Midbrain (tissue), 1 donor: ENCODE results near the gene UST.
"Not testable (repeated sequence)": the region's sequence is repeated elsewhere in the genome, so short reads cannot be mapped to it uniquely, and the experiment has no call there.

Experiments used
- DNase-seq: peaks from one replicate; lab custom pipeline; 2025; lab: John Stamatoyannopoulos, UW

UST gene

DNA sequence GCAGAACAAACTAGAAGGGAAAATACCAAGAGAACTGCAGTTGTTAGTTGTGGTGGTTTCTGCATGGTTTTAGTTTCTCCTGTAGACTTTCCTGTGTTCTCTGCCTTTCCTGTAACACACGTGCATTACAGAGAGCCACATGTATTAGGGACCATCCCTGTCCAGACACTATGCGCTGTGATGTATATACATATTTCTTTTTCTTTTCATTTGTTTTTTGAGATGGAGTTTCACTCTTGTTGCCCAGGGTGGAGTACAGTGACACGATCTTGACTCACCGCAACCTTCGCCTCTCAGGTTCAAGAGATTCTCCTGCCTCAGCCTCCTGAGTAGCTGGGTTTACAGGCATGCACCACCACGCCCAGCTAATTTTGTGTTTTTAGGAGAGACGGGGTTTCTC, 292.2 kb downstream of the UST start:
- DNase-seq = not testable (repeated sequence)

GRCh38 chr6:149041953-149042352, 295.1 kb downstream of the UST start:
- DNase-seq = no peak

GRCh38 chr6:149043476-149044130, 296.8 kb downstream of the UST start:
- DNase-seq = no peak

DNA sequence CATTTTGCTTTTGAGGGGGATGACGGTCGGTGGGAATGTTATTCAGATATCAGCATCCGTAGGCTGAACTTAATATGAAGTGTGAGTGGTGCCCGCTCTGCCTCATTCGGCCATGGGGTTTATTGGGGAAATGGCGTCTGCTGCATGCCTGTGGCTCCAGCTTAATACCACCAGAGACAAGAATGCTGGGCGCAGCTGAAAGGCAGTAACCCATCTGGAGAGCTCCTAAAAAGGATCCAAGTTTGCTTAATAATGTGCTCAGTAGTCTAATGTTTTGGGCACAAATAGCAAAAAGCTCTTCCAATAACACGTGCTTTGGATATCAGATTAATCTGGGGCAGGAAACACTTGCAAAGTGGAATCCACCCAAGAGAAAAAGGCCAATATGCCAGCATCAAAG, 297.7 kb downstream of the UST start:
- peak; percentile 10 for DNase-seq

GRCh38 chr6:149045404-149045803, 298.6 kb downstream of the UST start:
- no peak for DNase-seq

DNA sequence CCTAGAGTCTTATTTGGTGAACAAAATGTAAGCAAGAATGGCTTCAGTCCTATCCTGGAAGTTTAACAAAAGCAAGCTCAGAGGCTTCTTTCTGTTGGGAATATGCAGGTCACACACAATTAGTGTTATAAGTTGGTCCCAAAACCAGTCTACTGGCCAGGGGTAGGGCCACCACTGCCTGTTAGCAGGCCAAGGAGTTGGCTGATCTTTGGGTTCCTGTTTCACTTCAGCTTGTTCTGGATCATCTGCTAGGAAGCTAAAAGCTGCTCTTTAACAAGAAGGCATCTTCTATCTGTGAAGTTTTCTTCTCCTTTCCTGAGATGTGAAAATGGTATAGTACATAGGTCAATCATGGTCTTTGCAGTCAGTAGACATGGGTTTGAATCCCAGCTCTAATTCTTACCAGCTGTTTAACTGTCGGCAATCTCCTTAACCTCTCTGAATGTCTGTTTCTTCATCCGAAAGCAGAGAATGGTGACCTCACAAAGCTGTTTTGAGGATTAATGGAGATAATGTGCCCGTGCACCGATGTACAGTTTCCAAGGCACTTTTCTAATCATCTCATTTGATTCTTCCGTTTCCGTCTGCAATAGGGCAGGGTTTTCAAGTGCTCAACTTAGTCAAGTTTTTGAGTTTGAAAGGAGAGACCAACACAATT, 299.5 kb downstream of the UST start:
- DNase-seq = peak; percentile 15

- DNase-seq = no peak
Measured at GRCh38 chr6:149046822-149047246, 300.0 kb downstream of the UST start.

DNA sequence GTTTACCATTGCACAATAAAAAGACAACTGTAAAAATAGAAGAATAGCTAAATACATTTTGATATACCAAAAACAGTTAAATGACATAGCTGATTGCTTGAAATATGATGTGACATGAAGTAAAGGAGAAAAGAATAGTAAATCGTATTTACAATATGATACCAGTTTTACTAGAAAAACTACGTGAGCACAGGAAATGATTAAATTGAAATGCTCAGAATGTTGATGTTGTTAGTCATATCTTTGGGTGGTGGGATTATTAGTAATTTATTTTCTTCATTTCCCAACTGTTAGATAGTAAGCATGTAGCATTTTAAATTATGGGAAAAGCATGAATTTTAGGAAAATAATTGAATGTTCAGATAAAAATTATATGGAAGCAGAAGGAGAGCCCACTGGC, 302.4 kb downstream of the UST start:
- DNase-seq = no peak

DNA sequence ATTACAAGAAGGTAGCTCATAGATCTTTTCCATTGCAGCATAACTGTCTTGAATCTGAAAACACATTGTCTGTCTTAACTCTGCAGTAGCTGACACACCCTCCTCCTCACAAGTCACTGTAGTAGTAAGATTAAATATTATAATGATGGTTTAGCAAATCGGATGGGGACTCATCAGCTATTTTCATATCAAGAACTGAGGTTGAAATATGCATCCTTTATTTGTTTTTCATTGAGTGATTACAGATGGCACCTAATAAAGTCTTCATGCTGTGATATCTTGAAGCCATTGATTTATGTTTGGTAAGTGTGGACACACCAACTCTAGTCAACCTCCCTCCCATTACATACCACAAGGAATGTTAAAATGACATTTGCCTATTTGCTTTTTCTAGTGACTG, 303.3 kb downstream of the UST start:
- DNase-seq = no peak

- DNase-seq = no peak
Measured at GRCh38 chr6:149052350-149053106, 305.7 kb downstream of the UST start.

GRCh38 chr6:149053848-149054558, 307.2 kb downstream of the UST start:
- no peak for DNase-seq

DNA sequence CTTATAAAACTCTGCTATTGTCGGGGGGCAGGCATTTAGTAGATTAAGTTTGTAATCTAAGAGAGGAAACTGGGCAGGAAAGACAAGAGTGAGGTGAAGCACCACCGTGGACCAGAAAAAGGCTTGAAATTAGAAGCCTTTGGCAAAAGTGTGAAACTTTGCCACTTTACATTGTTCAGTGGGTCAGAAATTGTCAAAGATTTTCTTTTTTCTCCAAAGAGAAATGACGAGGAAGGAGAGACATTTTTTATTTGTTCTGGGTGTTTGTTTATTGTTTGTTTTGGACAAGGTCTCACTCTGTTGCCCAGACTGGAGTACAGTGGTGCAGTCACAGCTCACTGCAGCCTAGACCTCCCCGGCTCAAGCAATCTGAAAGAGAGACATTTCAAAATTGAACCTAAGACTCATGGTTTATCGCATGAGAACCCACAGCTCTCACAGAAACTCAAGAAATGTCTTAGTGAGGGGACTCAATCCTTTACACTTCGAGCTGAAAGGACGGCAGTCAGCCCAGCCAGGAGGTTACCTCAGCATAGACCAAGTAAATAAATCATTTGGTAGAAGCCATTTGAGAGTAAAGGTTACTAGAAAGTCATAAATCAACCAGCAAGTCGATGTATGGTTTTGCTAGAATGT, 307.8 kb downstream of the UST start:
- no peak for DNase-seq

DNA sequence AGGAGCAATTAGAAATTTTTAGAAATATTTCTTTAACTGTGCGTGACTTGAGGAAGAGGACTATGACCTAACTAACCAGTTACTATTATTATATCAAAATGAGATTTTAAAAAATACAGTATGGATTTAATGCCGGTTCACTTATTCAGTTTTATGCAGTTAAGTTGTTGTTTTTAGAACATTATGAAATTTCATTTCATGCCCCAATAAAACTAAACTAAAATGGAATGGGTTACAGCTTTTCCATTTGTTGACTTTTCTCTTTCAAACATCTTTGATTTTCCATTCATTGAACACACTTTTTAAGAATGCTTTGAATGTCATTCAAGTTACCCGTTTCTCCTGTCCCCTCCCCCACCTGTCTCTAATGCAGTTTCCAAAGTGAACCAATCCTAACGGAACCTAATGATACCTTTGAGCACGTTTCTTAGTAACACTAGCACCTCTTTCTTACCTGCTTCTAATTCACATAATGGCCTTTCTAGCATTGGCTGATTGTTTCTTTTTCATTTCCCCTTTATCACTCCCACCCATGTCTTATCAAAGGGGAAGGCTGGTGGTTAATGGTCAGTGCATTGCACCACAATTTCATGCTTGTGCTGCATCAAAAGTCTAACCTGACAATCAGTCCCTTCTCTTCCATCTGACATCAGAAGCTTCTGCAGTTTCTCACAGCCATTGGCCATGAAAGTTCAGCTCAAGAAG, 308.5 kb downstream of the UST start:
- no peak for DNase-seq

- DNase-seq = no peak
Measured at GRCh38 chr6:149056777-149057463, 310.1 kb downstream of the UST start.

DNA sequence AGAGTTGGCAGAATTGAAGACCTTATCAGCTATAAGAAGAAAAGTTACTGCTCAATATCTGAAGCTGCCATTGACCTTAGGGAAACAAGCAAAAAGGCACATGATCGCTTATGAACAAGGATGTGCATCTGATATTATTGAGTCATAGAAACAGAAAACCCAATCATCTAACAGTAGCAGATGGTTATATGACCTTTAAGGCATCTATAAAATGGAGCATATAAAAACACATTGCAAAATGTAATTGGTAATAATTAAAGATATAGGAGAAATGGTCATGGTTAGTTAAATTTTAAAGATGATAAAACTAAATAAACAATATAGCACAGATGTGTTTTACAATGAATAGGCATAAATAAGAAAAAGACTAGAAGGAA, 310.6 kb downstream of the UST start:
- DNase-seq = no peak

DNA sequence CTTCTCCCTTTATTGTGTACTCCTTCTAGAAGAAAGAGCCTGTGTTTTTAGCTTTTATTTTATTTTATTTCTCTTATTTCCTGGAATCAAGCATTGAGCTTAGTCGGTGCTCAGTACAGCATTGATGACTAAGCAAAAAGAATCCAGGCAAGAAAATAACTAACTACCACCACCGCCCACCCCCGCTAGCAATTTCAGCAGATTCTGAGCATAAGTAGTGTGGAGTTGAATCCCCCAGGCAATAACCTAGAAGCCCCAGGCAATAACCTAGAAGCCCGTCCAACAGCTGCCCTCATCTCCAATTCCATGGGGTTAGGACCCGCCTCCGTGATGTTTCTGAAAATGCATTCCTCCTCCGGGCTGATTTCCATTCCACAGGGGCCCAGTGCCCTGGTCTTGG, 312.7 kb downstream of the UST start:
- DNase-seq = no peak

DNA sequence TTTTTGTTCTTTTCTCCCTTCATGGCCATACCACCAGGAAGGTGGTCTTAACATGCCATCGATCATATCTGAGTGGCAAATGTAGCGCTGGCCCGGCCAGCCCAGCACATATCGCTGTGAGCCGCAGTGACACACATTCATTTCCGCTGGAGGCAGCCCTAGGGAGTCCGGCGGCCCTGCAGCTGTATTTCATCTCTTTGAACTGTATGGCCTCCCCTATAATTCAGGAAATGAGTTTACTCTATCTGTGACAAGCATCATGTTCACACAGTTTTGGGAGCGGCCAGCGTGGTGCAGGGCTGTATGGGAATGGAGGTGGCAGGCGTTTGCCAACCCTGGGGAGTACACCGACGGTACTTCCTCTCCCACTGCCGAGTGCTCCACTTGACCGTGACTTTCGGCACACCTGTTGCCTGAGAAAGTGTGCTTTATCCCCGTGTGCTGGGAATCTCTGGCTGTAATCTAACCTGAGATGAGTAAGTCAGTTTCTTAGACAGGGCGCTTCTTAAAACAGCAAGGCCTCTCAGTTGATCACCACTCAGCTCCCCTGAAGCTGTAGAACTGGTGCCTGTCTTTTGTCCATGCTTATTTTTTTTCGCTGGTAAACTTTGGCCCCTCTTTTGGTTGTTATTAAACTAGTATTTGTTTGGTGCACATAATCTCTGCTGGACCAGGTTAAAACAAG, 313.6 kb downstream of the UST start:
- DNase-seq = no peak

GRCh38 chr6:149060985-149061760, 314.3 kb downstream of the UST start:
- DNase-seq = no peak

DNA sequence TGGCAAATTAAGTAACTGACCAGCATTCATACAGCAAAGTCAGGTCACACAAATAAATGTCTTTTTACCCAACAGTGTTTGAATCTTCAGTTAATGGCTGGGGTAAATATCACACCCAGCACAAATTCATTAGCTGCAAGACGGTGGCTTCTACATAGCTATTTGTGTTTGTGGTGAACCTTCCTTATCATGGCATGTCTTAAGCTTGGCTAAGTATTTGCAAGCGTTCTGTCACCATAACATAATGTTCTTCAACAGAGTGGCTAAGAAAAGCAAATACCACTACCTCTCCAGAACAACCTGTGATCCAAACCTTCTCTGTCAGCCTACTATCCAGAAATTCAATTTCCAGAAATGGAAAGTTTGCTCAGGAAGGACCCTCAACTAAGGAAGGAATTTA, 315.1 kb downstream of the UST start:
- no peak for DNase-seq
